H1 (cell line): ENCODE results near the gene ADRA2B. TPM values are rescaled to one million over a fixed set of nuclear protein-coding genes. Genes with fewer than 3 reads are reported as not detected.

Experiments
- CBX5 ChIP-seq: fragments of 300-800, 300-1000 bp; sonication (generic); IDR thresholded peaks from 2 replicates; pipeline ENCODE4 v1.7.1; 2016; ENCODE audit warnings: antibody characterized with exemption, low read length, low read depth
- JUND ChIP-seq: IDR thresholded peaks from 2 replicates; pipeline ENCODE4 v1.6.1; 2011; ENCODE audit warnings: mild to moderate bottlenecking, improper control_type of control experiment, low read length
- SP1 ChIP-seq: IDR thresholded peaks from 2 replicates; pipeline ENCODE4 v1.6.1; 2011; ENCODE audit warnings: low read depth, low read length
- polyA plus RNA-seq, 7 experiments: library from polyadenylated mRNA; depleted of rRNA in 3 of 7; stranded (reverse) in 5 of 7; unstranded in 2 of 7; fragments of >200 nt in 5 of 7; fragments of 200-250 nt in 2 of 7; gene quantifications; 1 replicate in 5 of 7; 2 replicates in 1 of 7; 4 replicates in 1 of 7; pipeline versions ENCODE4 v1.2.1 to v1.2.3, GENCODE V29; 2011 to 2013; ENCODE audit warnings: missing spikeins in 2 of 7, mixed read lengths in 2 of 7
- total RNA-seq: library from RNA; stranded (reverse); fragmentation: NEBNext Ultra II Directional; extraction: Animal tissue kit (Norgen Biotek cat#: 25700); gene quantifications from 2 replicates; pipeline ENCODE4 v1.2.1, GENCODE V29; 2021

The ADRA2B gene
- total and polyA plus RNA-seq, 2 of the 8 experiments (the other 6 are each of a cell fraction or from before 2014, with no cell fraction given): 5.8 to 6.5 TPM

DNA sequence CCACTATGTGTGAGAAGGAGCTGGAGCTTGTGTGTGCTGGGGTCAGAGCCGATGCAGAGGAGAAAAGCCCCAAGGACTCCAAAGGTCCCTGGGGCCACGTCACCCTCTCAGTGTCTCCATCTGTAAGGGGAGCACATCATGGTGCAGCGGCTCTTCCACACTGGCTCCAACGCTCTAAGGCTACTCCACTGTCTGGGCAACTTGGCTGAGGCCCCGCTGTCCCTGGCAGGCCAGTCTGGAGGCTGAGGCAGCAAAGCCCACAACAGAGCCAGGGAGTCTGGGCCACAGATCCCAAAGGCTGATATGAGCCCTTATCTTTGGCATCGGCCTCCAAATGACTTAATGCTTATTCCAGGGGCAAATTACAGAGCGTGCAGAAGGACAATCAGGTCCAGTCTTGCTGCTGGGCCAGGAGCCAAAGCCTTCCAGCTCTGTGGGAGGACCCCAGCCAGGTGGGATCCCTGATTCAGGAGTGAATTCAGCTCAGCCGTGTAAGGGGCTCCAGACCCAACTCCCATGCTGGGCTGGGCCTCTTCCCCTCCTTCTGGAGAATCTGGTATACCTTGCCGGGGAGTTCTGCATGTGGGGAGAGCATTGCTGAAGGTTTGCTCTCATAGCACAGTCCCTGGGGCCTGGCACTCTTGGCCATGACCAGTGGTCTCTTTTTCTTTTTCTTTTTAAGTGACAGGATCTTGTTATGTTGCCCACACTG is 30.7 kb upstream of the ADRA2B start (continued):
- no peak for TF ChIP-seq CBX5
- TF ChIP-seq JUND: no peak
- TF ChIP-seq SP1: no peak
